Stimulated activated CD4-positive, alpha-beta T cell treated with anti-CD3 and anti-CD28 coated beads, TNF-alpha, amount 100 ng/mL, for 24 hours (primary cell): ENCODE measurements around the gene EBNA1BP2.
"Not testable (repeated sequence)": the region's sequence is repeated elsewhere in the genome, so short reads cannot be mapped to it uniquely, and the experiment has no call there.

Source experiments
- DNase-seq, 3 experiments: peaks; one replicate each; pipeline ENCODE4 v3.0.0-alpha.2; 2020; ENCODE audit warnings: low read depth in 3 of 3

The EBNA1BP2 gene

GRCh38 chr1:43119928-43120586 is 52.0 kb downstream of the EBNA1BP2 start:
- not testable (repeated sequence) for DNase-seq
